CD4-positive, alpha-beta T cell (primary cell): Measurements from ENCODE around the gene RPS6KA3. TPM values are rescaled to one million over a fixed set of nuclear protein-coding genes. Genes with fewer than 3 reads are reported as not detected.

Experiments used
- ATAC-seq: fragments of 200-7000 bp; cut with Tn5 transposase; one replicate; pipeline ENCODE4 v1.10.0; 2022; ENCODE audit warnings: mild to moderate bottlenecking; ENCODE audit not compliant: poor library complexity
- CTCF ChIA-PET: fragments of 350-600 bp; sonication (Branson Sonifier 250); formaldehyde crosslinking; loops from one replicate; lab custom pipeline; 2021; ENCODE audit warnings: antibody characterized with exemption, inconsistent platforms; lab: Charles Lee
- POLR2A ChIA-PET: fragments of 350-600 bp; sonication (Branson Sonifier 250); formaldehyde crosslinking; loops from one replicate; lab custom pipeline; 2021; ENCODE audit warnings: antibody characterized with exemption, inconsistent platforms; lab: Charles Lee
- DNase-seq, 14 experiments: peaks; one replicate each; pipeline ENCODE4 v3.0.0-alpha.2; 2013 to 2020; ENCODE audit warnings: mixed read lengths in 2 of 14
- H3K27ac ChIP-seq, 2 donors: one replicate each; pipeline versions ENCODE4 v1.5.1 to v1.7.0; 2013; ENCODE audit warnings: low read length in 2 of 2, low read depth in 1 of 2, mild to moderate bottlenecking in 1 of 2
- H3K27me3 ChIP-seq, 2 experiments: 1 replicate in 1 of 2; 2 replicates in 1 of 2; pipeline versions ENCODE4 v1.6.1 to v1.7.0; 2013; ENCODE audit warnings: low read length in 2 of 2, control low read depth in 1 of 2, mild to moderate bottlenecking in 1 of 2, moderate library complexity in 1 of 2; ENCODE audit not compliant: insufficient read depth in 2 of 2, control insufficient read depth in 1 of 2
- H3K36me3 ChIP-seq: one replicate; pipeline ENCODE4 v1.6.1; 2013; ENCODE audit warnings: low read length, control low read depth; ENCODE audit not compliant: insufficient read depth
- H3K4me1 ChIP-seq: one replicate; pipeline ENCODE4 v1.6.1; 2013; ENCODE audit warnings: low read length, control low read depth; ENCODE audit not compliant: insufficient read depth
- H3K4me3 ChIP-seq: one replicate; pipeline ENCODE4 v1.5.1; 2013; ENCODE audit warnings: mild to moderate bottlenecking, low read length, moderate library complexity
- H3K9me3 ChIP-seq, 2 experiments: 1 replicate in 1 of 2; 2 replicates in 1 of 2; pipeline versions ENCODE4 v1.6.1 to v1.7.0; 2013; ENCODE audit warnings: low read length in 2 of 2, mild to moderate bottlenecking in 2 of 2, control low read depth in 1 of 2, moderate library complexity in 1 of 2; ENCODE audit not compliant: control insufficient read depth in 1 of 2, insufficient read depth in 1 of 2
- H3K27ac Mint-ChIP-seq: one replicate; pipeline ENCODE4 v1.8.0; 2020; ENCODE audit warnings: mixed read lengths
- H3K27me3 Mint-ChIP-seq: one replicate; pipeline ENCODE4 v1.8.0; 2021; ENCODE audit warnings: mixed read lengths
- H3K36me3 Mint-ChIP-seq: one replicate; pipeline ENCODE4 v1.8.0; 2021; ENCODE audit warnings: low read depth, mixed read lengths
- H3K4me1 Mint-ChIP-seq: one replicate; pipeline ENCODE4 v1.8.0; 2021; ENCODE audit warnings: low read depth, mixed read lengths
- H3K4me3 Mint-ChIP-seq: one replicate; pipeline ENCODE4 v1.8.0; 2020; ENCODE audit warnings: mild to moderate bottlenecking, mixed read lengths
- H3K9me3 Mint-ChIP-seq: one replicate; pipeline ENCODE4 v1.8.0; 2020; ENCODE audit warnings: mixed read lengths
- intact Hi-C, 2 experiments: fragments of 100-400 bp; cut with DNase I in 1 of 2; cut with micrococcal nuclease in 1 of 2; formaldehyde crosslinking; loops; one replicate each; pipeline versions ENCODE4 v1.15.1 to v1.9.0; 2023 to 2025; cut with DNase I, micrococcal nuclease
- total RNA-seq, 174 experiments: library from RNA in 2 of 174; stranded (reverse) in 2 of 174; gene quantifications; one replicate each; pipeline ENCODE4 v1.2.3 and lab custom pipeline; 2021 to 2026
- TF ChIP-seq, protein P1 (sequence below): fragments of 200-600 bp; IDR thresholded peaks from one replicate; pipeline ENCODE4 v1.8.0; 2022; ENCODE audit warnings: antibody characterized with exemption, mild to moderate bottlenecking

The RPS6KA3 gene
- total RNA-seq, 2 experiments from 2014 or later: 39.6 to 39.7 TPM

DNA sequence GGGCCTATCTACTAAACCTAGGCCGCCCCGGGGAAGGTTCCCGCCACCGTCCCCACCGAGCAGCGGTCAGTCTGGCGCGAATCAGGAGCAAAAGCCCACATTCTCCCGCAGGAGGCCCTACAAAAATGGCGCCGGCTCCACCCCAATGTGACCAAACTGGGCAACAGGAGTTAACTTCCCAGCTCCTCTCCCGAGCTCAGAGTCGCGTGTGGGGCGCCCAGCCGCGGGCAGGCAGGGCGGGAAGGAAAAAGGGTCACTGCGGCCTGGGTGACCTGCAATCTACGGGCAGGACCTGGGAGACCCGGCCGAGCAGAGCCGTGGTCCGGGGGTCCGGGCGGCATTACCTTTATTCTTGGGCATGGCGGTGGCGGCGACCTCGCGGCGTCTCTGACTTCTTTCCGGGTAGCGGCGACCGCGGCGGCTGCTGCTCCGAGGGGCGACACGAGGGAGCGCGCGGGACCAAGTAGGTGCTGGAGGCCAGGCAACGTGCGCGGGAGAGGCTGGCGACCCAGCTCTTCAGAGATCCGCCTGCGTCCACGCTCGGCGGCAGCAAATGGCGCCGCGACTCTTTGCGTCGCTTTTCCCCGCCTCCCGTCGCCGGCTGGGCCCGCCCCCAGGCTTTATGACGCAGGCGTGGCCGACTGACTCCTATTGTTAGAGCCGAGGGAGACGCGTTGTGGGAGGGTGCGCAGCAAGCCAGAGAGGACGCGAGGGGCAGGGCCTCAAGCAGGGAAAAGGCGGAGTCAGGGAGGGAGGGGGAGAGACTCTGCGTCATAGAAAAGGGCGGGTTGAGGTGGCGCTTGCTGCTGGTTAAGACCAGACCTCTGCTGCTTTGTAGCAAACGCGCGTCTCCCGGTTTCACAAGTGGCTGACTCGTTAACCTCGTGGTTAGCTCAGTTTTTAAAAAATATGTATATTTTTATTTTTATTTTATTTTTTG, 125.2 kb downstream of the RPS6KA3 start, which contains the start of gene EIF1AX:
Gene EIF1AX, minus strand, starts transcription at position 558 of the 940 bp plus-strand sequence. Its CDS starts 198 bp downstream, at position 360.
- Histone ChIP-seq H3K27me3 (no peaks in the 10 kb centered on the region), H3K36me3 (peaks cover 12% of the 10 kb centered on the region), H3K9me3 (no peaks in the 10 kb centered on the region), H3K4me1 (peaks cover 13% of the 10 kb centered on the region), H3K4me3 (peak within 1 kb of the TSS; percentile 92), H3K27ac (peak within 1 kb of the TSS; percentile 64 to 75)
- intact Hi-C loops: loop anchor here in 1 of 2 experiments (2.0 kb wide), 1 partner anchor 123 kb away; no protein-coding TSS in a partner anchor
- H3K9me3 Mint-ChIP-seq: no peaks in the 10 kb centered on the region
- H3K4me3 Mint-ChIP-seq: peak within 1 kb of the TSS; percentile 85
- CTCF ChIA-PET: interaction anchor here (0.6 to 1.3 kb wide), 2 partner anchors 12 to 808 kb away, joined by 4 read pairs; no protein-coding TSS in a partner anchor
- DNase-seq (peak; percentile 89 to 99 (median 96)), ATAC-seq (peak; percentile 98)
- H3K4me1 Mint-ChIP-seq: peaks cover 33% of the 10 kb centered on the region
- H3K27ac Mint-ChIP-seq: peak within 1 kb of the TSS; percentile 88
- no peaks in the 10 kb centered on the region for H3K27me3 Mint-ChIP-seq
- POLR2A ChIA-PET: interaction anchor here (0.7 to 2.0 kb wide), 7 partner anchors 13 to 271 kb away, joined by 3 to 5 read pairs (median 3); partner anchors contain the start of gene RPS6KA3
- TF ChIP-seq, protein P1, sequence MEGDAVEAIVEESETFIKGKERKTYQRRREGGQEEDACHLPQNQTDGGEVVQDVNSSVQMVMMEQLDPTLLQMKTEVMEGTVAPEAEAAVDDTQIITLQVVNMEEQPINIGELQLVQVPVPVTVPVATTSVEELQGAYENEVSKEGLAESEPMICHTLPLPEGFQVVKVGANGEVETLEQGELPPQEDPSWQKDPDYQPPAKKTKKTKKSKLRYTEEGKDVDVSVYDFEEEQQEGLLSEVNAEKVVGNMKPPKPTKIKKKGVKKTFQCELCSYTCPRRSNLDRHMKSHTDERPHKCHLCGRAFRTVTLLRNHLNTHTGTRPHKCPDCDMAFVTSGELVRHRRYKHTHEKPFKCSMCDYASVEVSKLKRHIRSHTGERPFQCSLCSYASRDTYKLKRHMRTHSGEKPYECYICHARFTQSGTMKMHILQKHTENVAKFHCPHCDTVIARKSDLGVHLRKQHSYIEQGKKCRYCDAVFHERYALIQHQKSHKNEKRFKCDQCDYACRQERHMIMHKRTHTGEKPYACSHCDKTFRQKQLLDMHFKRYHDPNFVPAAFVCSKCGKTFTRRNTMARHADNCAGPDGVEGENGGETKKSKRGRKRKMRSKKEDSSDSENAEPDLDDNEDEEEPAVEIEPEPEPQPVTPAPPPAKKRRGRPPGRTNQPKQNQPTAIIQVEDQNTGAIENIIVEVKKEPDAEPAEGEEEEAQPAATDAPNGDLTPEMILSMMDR: no peak
- H3K36me3 Mint-ChIP-seq: peaks cover 27% of the 10 kb centered on the region

DNA sequence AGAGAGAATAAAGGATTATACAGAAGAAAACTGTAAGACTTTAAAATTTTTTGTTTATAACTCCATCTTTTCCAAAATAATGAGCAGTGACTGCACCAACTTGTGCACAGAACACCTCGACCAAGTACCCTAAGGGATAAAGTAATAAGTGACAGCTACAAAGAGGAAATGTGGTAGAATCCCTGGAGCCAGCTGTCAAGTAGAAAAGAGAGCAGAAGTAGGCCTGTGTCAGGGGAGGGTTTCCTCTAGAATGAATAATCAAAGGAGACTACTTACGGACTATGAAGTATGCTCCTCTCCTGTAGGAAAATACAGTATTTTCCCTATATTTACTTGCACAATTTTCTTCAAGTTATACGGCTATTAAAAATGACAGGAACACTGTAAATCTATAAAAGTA, 126.3 kb downstream of the RPS6KA3 start:
- Histone ChIP-seq H3K36me3 (peaks cover 23% of the 10 kb centered on the region), H3K27ac (no peak overlapping the region), H3K4me3 (peak overlapping the region; percentile 92), H3K4me1 (peaks cover 13% of the 10 kb centered on the region), H3K27me3 (no peaks in the 10 kb centered on the region), H3K9me3 (no peaks in the 10 kb centered on the region)
- CTCF ChIA-PET: no interaction called here
- DNase-seq: peak in 1 of 14 experiments; percentile 9
- TF ChIP-seq, protein P1: no peak
- POLR2A ChIA-PET: interaction anchor here (2.0 kb wide), 1 partner anchor 273 kb away, joined by 5 read pairs; no protein-coding TSS in a partner anchor
- Mint-ChIP-seq H3K27ac (peak overlapping the region; percentile 88), H3K4me3 (peak overlapping the region; percentile 85), H3K4me1 (peaks cover 45% of the 10 kb centered on the region), H3K27me3 (no peaks in the 10 kb centered on the region), H3K9me3 (no peaks in the 10 kb centered on the region), H3K36me3 (peaks cover 38% of the 10 kb centered on the region)
- ATAC-seq: no peak
- intact Hi-C loops: no loop called here

DNA sequence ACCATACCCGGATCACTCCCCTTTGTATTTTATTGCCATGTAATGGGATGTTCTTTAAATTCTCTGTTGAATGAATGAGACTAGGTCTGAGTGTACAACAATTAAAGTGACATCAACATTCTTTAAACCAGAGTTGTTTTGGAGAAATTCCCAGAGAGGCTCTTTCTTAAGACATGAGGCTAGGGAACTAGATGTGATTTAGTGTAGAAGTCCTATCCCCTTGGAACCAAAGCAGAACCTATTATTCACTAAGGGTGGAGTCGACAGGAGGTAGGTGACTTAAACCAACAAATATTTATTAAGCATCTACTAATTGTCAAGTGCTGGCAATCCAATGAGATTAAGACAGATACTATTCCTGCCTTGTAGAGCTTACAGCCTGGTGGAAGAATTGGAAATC, 126.7 kb downstream of the RPS6KA3 start:
- Histone ChIP-seq H3K27ac (no peak overlapping the region), H3K36me3 (peaks cover 27% of the 10 kb centered on the region), H3K4me1 (peaks cover 13% of the 10 kb centered on the region), H3K9me3 (no peaks in the 10 kb centered on the region), H3K27me3 (no peaks in the 10 kb centered on the region), H3K4me3 (peak overlapping the region; percentile 92)
- DNase-seq: no peak
- Mint-ChIP-seq H3K27me3 (no peaks in the 10 kb centered on the region), H3K9me3 (no peaks in the 10 kb centered on the region), H3K27ac (peak overlapping the region; percentile 88), H3K4me3 (peak overlapping the region; percentile 85), H3K36me3 (peaks cover 42% of the 10 kb centered on the region), H3K4me1 (peaks cover 45% of the 10 kb centered on the region)
- POLR2A ChIA-PET: no interaction called here
- ATAC-seq: no peak
- TF ChIP-seq, protein P1: no peak
- intact Hi-C loops: loop anchor here in 1 of 2 experiments (10.0 kb wide), 1 partner anchor 155 kb away; no protein-coding TSS in a partner anchor
- CTCF ChIA-PET: no interaction called here
